ENCODE data around the gene ZDHHC6. TPM values are rescaled to one million over a fixed set of nuclear protein-coding genes. Genes with fewer than 3 reads are reported as not detected.

The ZDHHC6 gene
- total RNA-seq, 2 donors from 2014 or later: 12.2 to 14.5 TPM

DNA sequence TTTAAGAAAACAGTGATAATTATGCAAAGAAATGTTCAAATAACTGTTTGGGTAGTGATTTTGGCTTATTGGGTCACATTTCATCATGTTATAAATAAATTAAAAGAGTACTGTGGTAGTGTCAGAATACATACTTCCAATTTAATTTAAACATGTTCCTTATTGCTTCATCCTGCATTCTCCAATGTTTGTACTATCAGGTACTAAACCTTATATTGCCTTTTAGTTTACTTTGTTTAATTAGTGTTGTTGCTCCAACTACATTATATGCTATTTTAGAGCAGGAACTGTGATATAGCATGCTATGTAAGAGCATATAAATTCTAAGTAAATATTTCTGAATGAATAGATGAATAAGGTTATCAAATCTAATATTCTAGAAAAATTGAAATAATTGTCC, 41.2 kb upstream of the ZDHHC6 start:
- DNase-seq: no peak
- H3K27ac ChIP-seq: no peak overlapping the region
- no peaks in the 10 kb centered on the region for H3K9me3 ChIP-seq
- H3K4me1 ChIP-seq: peaks cover 3% of the 10 kb centered on the region
- TF ChIP-seq, protein P1, sequence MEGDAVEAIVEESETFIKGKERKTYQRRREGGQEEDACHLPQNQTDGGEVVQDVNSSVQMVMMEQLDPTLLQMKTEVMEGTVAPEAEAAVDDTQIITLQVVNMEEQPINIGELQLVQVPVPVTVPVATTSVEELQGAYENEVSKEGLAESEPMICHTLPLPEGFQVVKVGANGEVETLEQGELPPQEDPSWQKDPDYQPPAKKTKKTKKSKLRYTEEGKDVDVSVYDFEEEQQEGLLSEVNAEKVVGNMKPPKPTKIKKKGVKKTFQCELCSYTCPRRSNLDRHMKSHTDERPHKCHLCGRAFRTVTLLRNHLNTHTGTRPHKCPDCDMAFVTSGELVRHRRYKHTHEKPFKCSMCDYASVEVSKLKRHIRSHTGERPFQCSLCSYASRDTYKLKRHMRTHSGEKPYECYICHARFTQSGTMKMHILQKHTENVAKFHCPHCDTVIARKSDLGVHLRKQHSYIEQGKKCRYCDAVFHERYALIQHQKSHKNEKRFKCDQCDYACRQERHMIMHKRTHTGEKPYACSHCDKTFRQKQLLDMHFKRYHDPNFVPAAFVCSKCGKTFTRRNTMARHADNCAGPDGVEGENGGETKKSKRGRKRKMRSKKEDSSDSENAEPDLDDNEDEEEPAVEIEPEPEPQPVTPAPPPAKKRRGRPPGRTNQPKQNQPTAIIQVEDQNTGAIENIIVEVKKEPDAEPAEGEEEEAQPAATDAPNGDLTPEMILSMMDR (IDR thresholded peaks at IDR 0.05): no peak
- TF ChIP-seq POLR2A (IDR thresholded peaks at IDR 0.05): no peak
- no peak overlapping the region for H3K4me3 ChIP-seq
- no peaks in the 10 kb centered on the region for H3K27me3 ChIP-seq
- ATAC-seq: no peak
- intact Hi-C loops (cut with DNase I): no loop called here
- H3K36me3 ChIP-seq (replicated peaks in 1 of 2; ENCODE audit: insufficient read depth in 1 of 2, low read depth in 2 of 2): no peaks in the 10 kb centered on the region

DNA sequence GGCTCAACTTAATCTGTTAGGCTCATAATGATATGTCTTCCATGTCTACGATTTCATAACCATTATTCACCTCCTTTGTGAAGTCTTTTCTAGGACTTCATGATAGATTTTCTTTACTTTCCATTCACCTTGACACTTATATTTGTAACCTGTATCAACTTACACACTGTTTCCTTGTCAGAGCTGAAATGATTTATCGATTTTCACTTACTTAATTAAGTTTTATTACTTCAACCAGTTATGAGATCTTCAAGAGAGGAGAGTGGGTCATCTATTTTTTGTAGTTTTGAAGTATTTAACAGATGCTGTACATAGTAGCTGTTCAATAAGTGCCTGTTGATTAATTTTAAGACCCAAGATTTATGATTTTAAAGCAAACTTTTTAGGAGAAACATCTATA, 37.7 kb upstream of the ZDHHC6 start:
- intact Hi-C loops (cut with DNase I): no loop called here
- H3K9me3 ChIP-seq: no peaks in the 10 kb centered on the region
- no peaks in the 10 kb centered on the region for H3K27me3 ChIP-seq
- no peak for ATAC-seq
- TF ChIP-seq POLR2A (IDR thresholded peaks at IDR 0.05): no peak
- TF ChIP-seq, protein P1 (IDR thresholded peaks at IDR 0.05): no peak
- 59 to 70% methylated on average over 2 of the region's 2 CpGs for WGBS, 2 donors
- H3K27ac ChIP-seq: no peak overlapping the region
- no peaks in the 10 kb centered on the region for H3K36me3 ChIP-seq (replicated peaks in 1 of 2; ENCODE audit: insufficient read depth in 1 of 2, low read depth in 2 of 2)
- H3K4me3 ChIP-seq: no peak overlapping the region
- no peak for DNase-seq
- no peaks in the 10 kb centered on the region for H3K4me1 ChIP-seq

DNA sequence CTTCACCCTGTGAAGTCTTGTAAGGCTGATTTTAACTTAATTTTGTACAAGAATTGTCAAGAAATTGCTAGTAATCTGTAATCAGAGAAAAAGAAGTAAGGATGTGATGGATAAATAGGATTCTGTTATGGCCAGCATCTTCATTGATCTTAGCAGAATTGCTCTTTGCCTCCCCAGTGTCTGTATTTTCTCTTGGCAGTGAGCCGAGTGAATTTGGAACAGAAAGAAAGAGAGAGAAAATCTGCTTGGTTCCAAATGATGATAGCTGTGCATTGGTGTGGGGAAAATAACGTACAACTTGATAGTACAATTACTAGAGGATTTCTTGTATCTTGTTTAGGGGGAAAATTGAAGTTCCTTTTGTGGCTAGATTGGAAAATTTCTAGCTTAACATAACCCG, 34.9 kb upstream of the ZDHHC6 start:
- DNase-seq: no peak
- Histone ChIP-seq H3K9me3 (no peaks in the 10 kb centered on the region), H3K4me1 (no peaks in the 10 kb centered on the region), H3K36me3 (replicated peaks in 1 of 2; ENCODE audit: insufficient read depth in 1 of 2, low read depth in 2 of 2) (no peaks in the 10 kb centered on the region), H3K27ac (no peak overlapping the region), H3K4me3 (no peak overlapping the region), H3K27me3 (no peaks in the 10 kb centered on the region)
- intact Hi-C loops (cut with DNase I): no loop called here
- 78 to 88% methylated on average over 3 of the region's 3 CpGs for WGBS, 2 donors
- TF ChIP-seq, protein P1 (IDR thresholded peaks at IDR 0.05): no peak
- no peak for TF ChIP-seq POLR2A (IDR thresholded peaks at IDR 0.05)
- ATAC-seq: no peak

DNA sequence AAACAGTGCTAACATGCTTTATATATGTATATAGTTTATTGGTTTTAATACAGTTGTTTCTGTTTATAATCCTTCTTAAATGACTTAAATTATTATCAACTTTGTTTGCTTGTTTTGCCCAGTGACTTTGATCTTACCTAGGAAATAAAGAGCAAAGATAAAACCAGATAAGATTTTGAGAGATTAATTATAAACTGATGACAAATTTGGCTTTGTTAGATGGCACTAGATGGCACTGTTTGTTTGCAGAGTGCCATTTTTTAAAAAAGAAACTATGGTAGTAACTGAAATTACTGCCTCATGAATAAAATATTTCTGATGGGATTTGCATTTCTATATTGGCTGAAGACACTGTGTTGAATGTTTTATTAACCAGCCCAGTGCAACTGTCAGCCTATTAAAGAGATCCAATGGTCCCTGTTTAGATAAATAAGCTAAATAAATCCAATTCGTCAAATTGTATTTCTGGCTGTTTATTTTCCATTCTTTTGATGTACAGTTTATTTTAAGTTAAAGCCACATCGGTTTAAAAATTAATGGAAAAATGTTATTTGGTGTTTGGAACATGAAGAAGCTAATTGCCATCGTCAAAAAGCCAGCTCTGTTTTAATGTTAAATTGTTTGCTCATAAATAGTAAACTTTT, 29.0 kb upstream of the ZDHHC6 start:
- DNase-seq (no peak), ATAC-seq (no peak)
- intact Hi-C loops (cut with DNase I): no loop called here
- Histone ChIP-seq H3K27me3 (no peaks in the 10 kb centered on the region), H3K9me3 (no peaks in the 10 kb centered on the region), H3K4me1 (peaks cover 7% of the 10 kb centered on the region), H3K27ac (no peak overlapping the region), H3K36me3 (replicated peaks in 1 of 2; ENCODE audit: insufficient read depth in 1 of 2, low read depth in 2 of 2) (no peaks in the 10 kb centered on the region), H3K4me3 (no peak overlapping the region)
- TF ChIP-seq POLR2A (IDR thresholded peaks at IDR 0.05): no peak
- TF ChIP-seq, protein P1 (IDR thresholded peaks at IDR 0.05): peak in 5 of 7 experiments; percentile 28 to 45 (median 39)
- 59 to 65% methylated on average over 3 of the region's 3 CpGs for WGBS, 2 donors

DNA sequence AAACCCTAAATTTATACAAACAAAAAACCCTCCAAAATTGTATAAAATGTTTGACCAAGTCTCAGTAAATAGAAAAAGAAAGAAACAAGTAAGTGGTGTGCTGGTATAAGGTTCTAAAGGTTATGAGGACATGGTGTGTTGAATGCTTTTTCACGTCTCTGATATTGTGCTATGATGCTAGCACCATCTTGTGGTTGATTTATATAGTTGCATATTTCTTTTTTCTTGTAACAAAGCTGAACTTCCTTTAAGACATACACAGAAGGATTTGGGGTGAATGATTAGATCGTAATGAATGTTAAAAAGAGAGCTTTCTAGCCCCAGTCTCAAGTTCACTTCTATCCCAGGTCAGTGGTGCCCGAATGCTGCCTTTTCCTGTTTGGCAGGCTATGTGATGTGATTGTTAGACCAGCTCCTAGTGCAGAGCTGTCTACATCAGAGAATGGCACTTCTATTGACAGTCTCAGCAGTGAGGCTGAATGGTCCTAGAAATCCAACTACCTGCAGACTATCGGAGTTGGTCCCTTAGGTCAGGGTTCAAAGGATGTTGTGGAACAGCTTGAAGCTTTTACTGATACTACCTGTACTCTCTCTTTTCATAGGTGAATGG, 25.3 kb upstream of the ZDHHC6 start:
- intact Hi-C loops (cut with DNase I): no loop called here
- no peak overlapping the region for H3K27ac ChIP-seq
- H3K36me3 ChIP-seq (replicated peaks in 1 of 2; ENCODE audit: insufficient read depth in 1 of 2, low read depth in 2 of 2): peaks cover 0 to 2% of the 10 kb centered on the region in 2 donors
- no peak for TF ChIP-seq POLR2A (IDR thresholded peaks at IDR 0.05)
- TF ChIP-seq, protein P1 (IDR thresholded peaks at IDR 0.05): peak; percentile 48 to 68 (median 64)
- H3K4me1 ChIP-seq: peaks cover 7% of the 10 kb centered on the region
- H3K4me3 ChIP-seq: no peak overlapping the region
- 11 to 13% methylated on average over 4 of the region's 4 CpGs for WGBS, 2 donors
- DNase-seq (no peak), ATAC-seq (peak; percentile 64)
- H3K27me3 ChIP-seq: no peaks in the 10 kb centered on the region
- H3K9me3 ChIP-seq: no peaks in the 10 kb centered on the region
